Subcutaneous adipose tissue (tissue), 4 donors: ENCODE data around the gene AMIGO1. TPM values are rescaled to one million over a fixed set of nuclear protein-coding genes. Genes with fewer than 3 reads are reported as not detected.

Source experiments
- CTCF ChIP-seq: fragments of 450-650 bp; IDR thresholded peaks from one replicate; pipeline ENCODE4 v1.5.1; 2016; ENCODE audit warnings: low read depth, mild to moderate bottlenecking, control low read depth, antibody characterized with exemption, moderate library complexity
- total RNA-seq, 4 donors: library from RNA; depleted of rRNA; stranded (reverse); fragments of >200 nt; gene quantifications; one replicate each; pipeline ENCODE4 v1.1.0, GENCODE V29; 2016

Gene AMIGO1
- total RNA-seq, 4 donors from 2014 or later = 2.6 to 5.4 (median 3.4) TPM

- TF ChIP-seq CTCF = no peak
Measured at GRCh38 chr1:109454497-109455133, 54.9 kb downstream of the AMIGO1 start.

Other genes starting within 250 kb of the AMIGO1 start
- gene PSRC1, start 226.6 kb downstream of the AMIGO1 start, total RNA-seq = 1 to 10 TPM; 2.6 to 7.6 (median 5.9) TPM
- not detected for gene MYBPHL, start 202.7 kb downstream of the AMIGO1 start, total RNA-seq
- gene SORT1, start 111.8 kb downstream of the AMIGO1 start, total RNA-seq = 100 to 1,000 TPM; 126 to 140 (median 130) TPM
- 10 to 100 TPM; 15.1 to 46.0 (median 30.3) TPM for gene PSMA5, start 83.3 kb downstream of the AMIGO1 start, total RNA-seq
- 1 to 10 TPM in 1 of 4 donors, under 1 TPM in 3; 0.22 to 1.3 (median 0.83) TPM for gene SYPL2, start 43.2 kb downstream of the AMIGO1 start, total RNA-seq
- gene ATXN7L2, start 25.8 kb downstream of the AMIGO1 start, total RNA-seq = 1 to 10 TPM; 2.4 to 3.1 (median 2.8) TPM
- gene CYB561D1, start 15.6 kb downstream of the AMIGO1 start, total RNA-seq = 1 to 10 TPM; 4.0 to 6.6 (median 5.5) TPM
- gene GPR61, start 30.1 kb upstream of the AMIGO1 start, total RNA-seq = not detected
- gene GNAI3, start 38.9 kb upstream of the AMIGO1 start, total RNA-seq = 1 to 10 TPM; 5.7 to 9.1 (median 7.9) TPM
- not detected for gene GNAT2, start 109.9 kb upstream of the AMIGO1 start, total RNA-seq
- 10 to 100 TPM; 20.2 to 27.9 (median 25.3) TPM for gene AMPD2, start 110.1 kb upstream of the AMIGO1 start, total RNA-seq
- gene GSTM4, start 146.4 kb upstream of the AMIGO1 start, total RNA-seq = 10 to 100 TPM; 16.7 to 35.0 (median 20.9) TPM
- gene GSTM2, start 158.3 kb upstream of the AMIGO1 start, total RNA-seq = 10 to 100 TPM; 38.0 to 87.8 (median 58.4) TPM
- 10 to 100 TPM in 1 of 4 donors, not detected in 3; 42.7 TPM for gene GSTM1, start 178.1 kb upstream of the AMIGO1 start, total RNA-seq
- 1 to 10 TPM; 2.8 to 5.7 (median 3.5) TPM for gene GSTM5, start 202.5 kb upstream of the AMIGO1 start, total RNA-seq
- 10 to 100 TPM; 38.2 to 62.8 (median 45.7) TPM for gene GSTM3, start 231.3 kb upstream of the AMIGO1 start, total RNA-seq